Adrenal gland (tissue), 12 donors: ENCODE data around the gene SCUBE3. TPM values are rescaled to one million over a fixed set of nuclear protein-coding genes. Genes with fewer than 3 reads are reported as not detected.

Source experiments
- DNase-seq, 7 donors: peaks; one replicate each; pipeline ENCODE4 v3.0.0-alpha.2; 2019 to 2020
- H3K27ac ChIP-seq, 5 donors: fragments of 200-600 bp; sonication (generic) in 4 of 5; 1 replicate in 3 of 5; 2 replicates in 2 of 5; pipeline versions ENCODE4 v1.5.1 to v1.8.0; 2016 to 2020; ENCODE audit warnings: mild to moderate bottlenecking in 1 of 5
- H3K27me3 ChIP-seq: fragments of 200-600 bp; 2 replicates; pipeline ENCODE4 v1.8.0; 2021
- H3K36me3 ChIP-seq, 2 donors: fragments of 200-600 bp; replicated peaks in 1 of 2; 1 replicate in 1 of 2; 2 replicates in 1 of 2; pipeline versions ENCODE4 v1.5.1 to v1.8.0; 2018 to 2022
- H3K4me1 ChIP-seq, 2 donors: fragments of 200-600 bp; replicated peaks in 1 of 2; 1 replicate in 1 of 2; 2 replicates in 1 of 2; pipeline versions ENCODE4 v1.5.1 to v1.8.0; 2018 to 2021
- H3K4me3 ChIP-seq, 4 donors: fragments of 200-600 bp; sonication (generic) in 3 of 4; one replicate each; pipeline ENCODE4 v1.5.1; 2016 to 2018
- H3K9me3 ChIP-seq, 3 donors: fragments of 200-600 bp; sonication (generic) in 1 of 3; replicated peaks in 1 of 3; 1 replicate in 2 of 3; 2 replicates in 1 of 3; pipeline versions ENCODE4 v1.5.1 to v1.8.0; 2016 to 2021
- POLR2A ChIP-seq, 2 donors: fragments of 450-650 bp; IDR thresholded peaks; one replicate each; pipeline ENCODE4 v1.6.1; 2017; ENCODE audit warnings: antibody characterized with exemption in 2 of 2, mild to moderate bottlenecking in 2 of 2, moderate library complexity in 1 of 2
- WGBS, 4 donors: extraction: QIAGEN DNeasy Blood & Tissue Kit in 2 of 4; methylation state at CpG; one replicate each; pipeline versions ENCODE4 v1.1.5 to v1.1.7; 2013 to 2017; 5-methylcytosine and 5-hydroxymethylcytosine counted together
- intact Hi-C, 2 donors: fragments of 100-400 bp; cut with DNase I; formaldehyde crosslinking; loops; one replicate each; pipeline versions ENCODE4 v1.14.1 to v1.15.0; 2022 to 2023
- polyA plus RNA-seq, 3 donors: library from polyadenylated mRNA; stranded (reverse); fragments of 200-250 nt in 2 of 3; fragments of 350-450 nt in 1 of 3; fragmentation: Illumina TruSeq in 1 of 3; extraction: RNeasy Lipid Tissue Mini Kit (QIAGEN cat#74804) in 1 of 3; gene quantifications; one replicate each; pipeline ENCODE4 v1.2.3, GENCODE V29; 2013 to 2014
- total RNA-seq, 9 donors: library from RNA; depleted of rRNA in 4 of 9; stranded (reverse); fragments of >200 nt in 4 of 9; fragments of 120-200 nt in 1 of 9; fragmentation: NEBNext Ultra II Directional in 1 of 9; extraction: Animal tissue kit (Norgen Biotek cat#: 25700) in 1 of 9; gene quantifications; one replicate each; pipeline versions ENCODE4 v1.1.0 to v1.2.4, GENCODE V29; 2013 to 2023
- TF ChIP-seq, protein P1 (sequence below), 6 experiments: fragments of 450-650 bp in 4 of 6; fragments of 200-600 bp in 2 of 6; sonication (generic) in 1 of 6; IDR thresholded peaks; 1 replicate in 5 of 6; 2 replicates in 1 of 6; pipeline versions ENCODE4 v1.5.1 to v1.8.0; 2016 to 2021; ENCODE audit warnings: antibody characterized with exemption in 6 of 6, mild to moderate bottlenecking in 2 of 6, moderate library complexity in 1 of 6
- donor health status: healthy with polysubstance abuse.
- donor health status: Bipolar disorder and iron deficiency.
- donor health status: DM: yes; HTN: yes; CAD: no.
- donor health status: DM: no; HTN: no; CAD: no.
- donor health status: DM: no; HTN: no; CAD: no.
- donor health status: DM: yes; HTN: yes; CAD: no.

Gene SCUBE3
- total and polyA plus RNA-seq, 12 donors = 0.50 to 32.8 (median 5.4) TPM

DNA sequence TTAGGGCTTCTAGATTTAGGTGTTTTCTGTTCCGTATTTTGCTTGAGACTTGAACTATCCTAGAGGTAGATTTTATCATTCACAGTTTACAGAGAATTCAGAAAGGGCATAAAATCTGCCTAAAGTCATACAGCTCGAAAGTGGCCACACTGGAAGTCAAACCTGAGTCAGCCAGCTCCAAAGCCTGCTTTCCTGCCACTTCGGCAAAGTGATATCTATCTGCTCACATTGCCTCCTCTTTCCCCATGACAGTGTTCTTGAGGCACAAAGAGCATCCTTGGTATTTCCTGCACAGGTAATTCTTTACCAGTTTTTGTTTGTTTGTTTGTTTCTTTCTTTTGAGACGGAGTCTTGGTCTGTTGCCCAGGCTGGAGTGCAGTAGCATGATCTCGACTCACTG lies 19.4 kb upstream of the SCUBE3 start:
- H3K9me3 ChIP-seq = no peaks in the 10 kb centered on the region
- intact Hi-C loops = no loop called here

DNA sequence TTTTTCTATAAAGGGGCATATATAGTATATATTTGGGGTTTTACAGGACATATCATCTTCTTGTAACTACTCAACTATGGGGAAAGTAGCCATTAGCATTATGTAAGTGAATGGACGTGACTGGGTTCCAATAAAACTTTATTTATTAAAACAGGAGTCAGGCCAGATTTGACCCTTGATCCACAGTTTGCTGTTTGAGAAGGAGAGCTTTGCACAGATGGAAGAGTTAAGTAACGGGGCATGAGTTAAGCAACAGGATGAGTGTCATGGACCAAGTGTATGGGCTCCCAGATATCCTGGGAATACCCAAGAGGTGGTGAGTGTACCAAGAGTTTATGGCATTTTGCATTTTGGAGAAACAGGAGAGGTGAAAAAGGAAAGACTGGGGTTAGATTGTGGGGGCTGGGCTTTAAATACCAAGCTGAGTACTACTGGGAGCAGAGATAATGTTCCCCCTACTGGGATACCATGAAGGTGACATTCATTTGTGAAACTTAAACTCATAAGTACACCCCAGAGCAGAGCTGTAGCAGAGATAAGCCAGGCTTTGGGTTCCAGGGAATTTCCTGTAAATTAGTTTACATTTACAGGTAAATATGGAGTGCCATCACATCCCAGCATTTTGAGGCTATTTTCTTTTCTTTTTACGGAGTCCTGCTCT lies 18.5 kb upstream of the SCUBE3 start:
- DNase-seq = no peak
- Histone ChIP-seq H3K36me3 (no peaks in the 10 kb centered on the region), H3K9me3 (no peaks in the 10 kb centered on the region), H3K27me3 (no peaks in the 10 kb centered on the region), H3K4me3 (no peak overlapping the region), H3K4me1 (no peaks in the 10 kb centered on the region), H3K27ac (no peak overlapping the region)
- WGBS, 4 donors = 72 to 83% (median 80%) methylated on average over 3 of the region's 3 CpGs
- TF ChIP-seq, protein P1, sequence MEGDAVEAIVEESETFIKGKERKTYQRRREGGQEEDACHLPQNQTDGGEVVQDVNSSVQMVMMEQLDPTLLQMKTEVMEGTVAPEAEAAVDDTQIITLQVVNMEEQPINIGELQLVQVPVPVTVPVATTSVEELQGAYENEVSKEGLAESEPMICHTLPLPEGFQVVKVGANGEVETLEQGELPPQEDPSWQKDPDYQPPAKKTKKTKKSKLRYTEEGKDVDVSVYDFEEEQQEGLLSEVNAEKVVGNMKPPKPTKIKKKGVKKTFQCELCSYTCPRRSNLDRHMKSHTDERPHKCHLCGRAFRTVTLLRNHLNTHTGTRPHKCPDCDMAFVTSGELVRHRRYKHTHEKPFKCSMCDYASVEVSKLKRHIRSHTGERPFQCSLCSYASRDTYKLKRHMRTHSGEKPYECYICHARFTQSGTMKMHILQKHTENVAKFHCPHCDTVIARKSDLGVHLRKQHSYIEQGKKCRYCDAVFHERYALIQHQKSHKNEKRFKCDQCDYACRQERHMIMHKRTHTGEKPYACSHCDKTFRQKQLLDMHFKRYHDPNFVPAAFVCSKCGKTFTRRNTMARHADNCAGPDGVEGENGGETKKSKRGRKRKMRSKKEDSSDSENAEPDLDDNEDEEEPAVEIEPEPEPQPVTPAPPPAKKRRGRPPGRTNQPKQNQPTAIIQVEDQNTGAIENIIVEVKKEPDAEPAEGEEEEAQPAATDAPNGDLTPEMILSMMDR (IDR thresholded peaks at IDR 0.05) = no peak
- TF ChIP-seq POLR2A (IDR thresholded peaks at IDR 0.05) = no peak
- intact Hi-C loops = no loop called here

More for the DNA sequence above, 19.4 kb upstream of the SCUBE3 start:
- H3K4me3 ChIP-seq = no peak overlapping the region
- H3K36me3 ChIP-seq = no peaks in the 10 kb centered on the region
- H3K27ac ChIP-seq = no peak overlapping the region
- H3K4me1 ChIP-seq = no peaks in the 10 kb centered on the region
- 83 to 91% (median 85%) methylated on average over 5 of the region's 5 CpGs for WGBS, 4 donors
- no peaks in the 10 kb centered on the region for H3K27me3 ChIP-seq
- no peak for TF ChIP-seq POLR2A (IDR thresholded peaks at IDR 0.05)
- TF ChIP-seq, protein P1 (IDR thresholded peaks at IDR 0.05) = no peak
- no peak for DNase-seq

DNA sequence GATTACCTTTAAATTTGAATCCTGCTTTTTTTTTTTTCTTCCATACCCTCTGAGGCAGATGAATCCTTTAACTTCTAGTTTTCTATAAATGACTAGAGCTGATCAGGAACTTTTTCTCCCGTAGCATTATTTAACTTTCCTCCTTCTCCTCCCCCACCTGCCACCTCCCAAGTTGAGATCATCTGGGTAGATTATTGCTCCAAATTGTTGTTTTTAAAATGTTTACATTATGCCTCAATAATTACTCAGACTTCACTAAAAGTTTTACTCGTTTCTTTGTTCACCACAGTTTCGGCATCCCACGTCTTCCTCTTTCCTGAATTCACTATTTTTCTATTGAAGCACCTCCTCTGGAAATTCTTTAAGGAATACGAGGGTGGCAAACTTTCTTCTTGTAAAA lies 16.6 kb upstream of the SCUBE3 start:
- 82 to 87% (median 86%) methylated on average over 5 of the region's 5 CpGs for WGBS, 4 donors
- no peaks in the 10 kb centered on the region for H3K36me3 ChIP-seq
- no peaks in the 10 kb centered on the region for H3K4me1 ChIP-seq
- no peaks in the 10 kb centered on the region for H3K27me3 ChIP-seq
- no peak for DNase-seq
- H3K4me3 ChIP-seq = no peak overlapping the region
- no peak overlapping the region for H3K27ac ChIP-seq
- no peak for TF ChIP-seq POLR2A (IDR thresholded peaks at IDR 0.05)
- TF ChIP-seq, protein P1 (IDR thresholded peaks at IDR 0.05) = no peak
- intact Hi-C loops = no loop called here
- no peaks in the 10 kb centered on the region for H3K9me3 ChIP-seq

DNA sequence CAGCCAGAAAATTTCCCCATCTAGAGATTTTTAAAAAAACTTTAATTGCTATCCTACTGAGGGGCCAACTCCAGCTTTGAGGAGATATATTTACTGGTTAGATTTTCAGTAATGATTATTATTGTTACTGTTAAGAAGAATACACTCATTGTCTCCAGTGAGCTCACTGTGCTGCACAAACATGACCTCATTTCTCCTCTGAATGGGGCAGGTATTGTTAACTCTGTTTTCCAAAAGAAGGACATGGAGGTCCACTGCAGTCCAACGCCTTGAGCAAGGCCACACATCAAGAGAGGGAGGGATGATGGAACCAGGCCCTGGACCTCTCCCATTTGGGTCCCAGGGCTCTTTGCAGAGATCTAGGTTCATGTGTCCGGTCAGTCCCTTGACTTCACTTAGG lies 13.9 kb upstream of the SCUBE3 start:
- no peaks in the 10 kb centered on the region for H3K27me3 ChIP-seq
- no peak overlapping the region for H3K4me3 ChIP-seq
- DNase-seq = no peak
- H3K27ac ChIP-seq = no peak overlapping the region
- intact Hi-C loops = loop anchor here (5.0 to 10.0 kb wide), 2 partner anchors 53 to 55 kb away; partner anchors contain the start of gene TCP11 (in 1 of the 2)
- H3K36me3 ChIP-seq = no peaks in the 10 kb centered on the region
- H3K4me1 ChIP-seq = no peaks in the 10 kb centered on the region
- no peak for TF ChIP-seq POLR2A (IDR thresholded peaks at IDR 0.05)
- TF ChIP-seq, protein P1 (IDR thresholded peaks at IDR 0.05) = no peak
- no peaks in the 10 kb centered on the region for H3K9me3 ChIP-seq
- WGBS, 4 donors = 84 to 95% (median 91%) methylated on average over 2 of the region's 2 CpGs
